ES-I3 (cell line): ENCODE measurements around the gene SLC9A3.

Experiments used
- H3K36me3 ChIP-seq: 2 replicates; pipeline ENCODE4 v1.6.1; 2013; ENCODE audit warnings: mild to moderate bottlenecking, low read length, control low read depth, moderate library complexity; ENCODE audit not compliant: insufficient read depth
- H3K4me1 ChIP-seq: 2 replicates; pipeline ENCODE4 v1.6.1; 2013; ENCODE audit warnings: mild to moderate bottlenecking, control low read depth, low read length; ENCODE audit not compliant: insufficient read depth
- H3K9ac ChIP-seq: 2 replicates; pipeline ENCODE4 v1.6.1; 2013; ENCODE audit warnings: low read depth, mild to moderate bottlenecking, low read length, moderate library complexity
- H3K9me3 ChIP-seq: 2 replicates; pipeline ENCODE4 v1.6.1; 2013; ENCODE audit warnings: mild to moderate bottlenecking, low read length, moderate library complexity; ENCODE audit not compliant: control insufficient read depth, insufficient read depth

SLC9A3 gene

GRCh38 chr5:546376-546908, 22.2 kb upstream of the SLC9A3 start:
- H3K9ac ChIP-seq, result no peak overlapping the region
- H3K9me3 ChIP-seq, result no peaks in the 10 kb centered on the region
- no peaks in the 10 kb centered on the region for H3K36me3 ChIP-seq
- H3K4me1 ChIP-seq, result no peaks in the 10 kb centered on the region

DNA sequence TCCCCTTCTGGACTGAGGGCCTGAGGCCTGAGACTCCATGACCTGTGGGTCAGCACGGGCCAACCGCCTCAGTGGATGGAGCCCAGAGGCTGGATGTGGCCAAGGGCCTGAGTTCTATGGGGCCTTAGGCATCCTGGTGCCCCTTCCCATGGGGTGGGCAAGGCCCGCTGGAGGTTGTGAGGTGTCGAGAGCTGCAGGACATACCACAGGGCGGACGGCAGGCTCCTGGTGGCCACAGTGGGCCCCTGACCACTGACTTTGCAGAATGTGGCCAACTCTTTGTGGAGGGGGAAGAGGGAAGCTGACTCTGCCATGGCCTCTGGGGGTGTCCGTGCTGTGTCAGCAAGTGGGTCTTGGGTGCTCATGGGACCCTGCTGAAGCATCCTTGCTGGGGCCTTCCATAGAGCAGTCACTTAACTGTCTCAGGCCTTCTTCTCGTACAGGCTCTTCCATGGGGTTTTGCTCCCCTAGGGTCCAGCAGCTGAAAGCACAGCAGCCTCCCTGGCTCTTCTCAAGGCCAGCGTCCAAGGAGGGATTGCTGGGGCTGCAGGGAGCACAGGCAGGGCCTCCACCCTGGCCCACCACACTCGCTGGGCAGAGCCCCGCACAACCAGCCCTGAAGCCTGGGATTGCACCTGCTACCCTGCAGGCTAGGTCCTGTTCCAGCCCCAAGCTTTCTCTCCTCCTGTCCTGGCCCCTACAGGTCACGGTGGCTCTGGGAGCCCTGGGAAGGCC, 21.6 kb upstream of the SLC9A3 start:
- Histone ChIP-seq H3K9ac (no peak overlapping the region), H3K36me3 (no peaks in the 10 kb centered on the region), H3K4me1 (no peaks in the 10 kb centered on the region), H3K9me3 (no peaks in the 10 kb centered on the region)

- H3K9me3 ChIP-seq, result no peaks in the 10 kb centered on the region
These were observed 20.6 kb upstream of the SLC9A3 start for GRCh38 chr5:544675-545355.

DNA sequence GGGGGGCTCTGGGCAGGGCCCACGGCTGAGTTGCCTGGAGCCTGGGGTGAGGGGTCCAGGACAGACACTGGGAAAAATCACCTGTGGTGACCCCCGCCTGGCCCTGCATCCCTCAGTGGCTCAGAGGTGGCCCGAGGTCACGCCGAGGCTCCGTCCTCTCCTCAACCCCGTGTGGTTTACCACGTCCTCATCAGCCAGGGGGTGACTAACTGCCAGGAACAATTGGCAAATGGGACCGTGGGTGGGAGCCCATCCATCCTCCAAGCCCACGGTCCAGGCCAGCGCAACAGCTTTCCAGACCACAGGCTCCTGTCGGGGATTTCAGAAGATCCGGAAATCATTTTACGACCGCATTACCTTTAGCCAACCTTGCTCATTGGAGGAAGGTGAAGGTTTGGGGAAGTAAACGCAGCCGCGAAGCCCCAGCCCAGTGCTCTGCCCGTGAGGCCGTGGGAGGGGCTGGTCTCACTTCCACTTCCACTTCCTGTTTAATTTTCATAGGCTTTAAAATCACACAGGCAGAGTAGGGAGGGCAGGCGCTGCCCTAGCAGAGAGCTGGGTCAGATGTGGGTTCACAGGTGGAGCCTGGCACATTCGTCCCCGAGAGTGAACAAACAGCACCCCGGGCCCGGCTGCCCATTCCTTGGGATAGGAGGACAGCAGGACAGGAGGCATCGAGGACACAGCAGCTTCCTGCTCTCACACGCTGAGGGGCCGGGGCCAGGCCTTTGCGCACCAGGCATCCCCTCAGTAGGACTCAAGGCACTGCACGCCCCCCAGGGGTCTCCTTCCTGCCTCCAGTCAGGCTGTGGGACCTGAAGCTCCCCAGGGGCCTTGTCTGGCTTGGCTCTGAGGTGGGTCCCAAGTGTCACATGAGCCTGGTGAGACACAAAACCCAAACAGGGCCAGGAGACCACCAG, 19.8 kb upstream of the SLC9A3 start:
- H3K9me3 ChIP-seq, result no peaks in the 10 kb centered on the region
- H3K4me1 ChIP-seq, result no peaks in the 10 kb centered on the region
- no peaks in the 10 kb centered on the region for H3K36me3 ChIP-seq
- no peak overlapping the region for H3K9ac ChIP-seq

More at GRCh38 chr5:544675-545355, 20.6 kb upstream of the SLC9A3 start:
- Histone ChIP-seq H3K9ac (no peak overlapping the region), H3K4me1 (no peaks in the 10 kb centered on the region), H3K36me3 (no peaks in the 10 kb centered on the region)

- H3K9ac ChIP-seq, result no peak overlapping the region
- H3K36me3 ChIP-seq, result no peaks in the 10 kb centered on the region
These were observed 19.1 kb upstream of the SLC9A3 start for GRCh38 chr5:543351-543750.

GRCh38 chr5:542319-543311, 18.4 kb upstream of the SLC9A3 start:
- no peaks in the 10 kb centered on the region for H3K9me3 ChIP-seq
- H3K4me1 ChIP-seq, result no peaks in the 10 kb centered on the region
- no peak overlapping the region for H3K9ac ChIP-seq
- no peaks in the 10 kb centered on the region for H3K36me3 ChIP-seq

More at GRCh38 chr5:543351-543750, 19.1 kb upstream of the SLC9A3 start:
- Histone ChIP-seq H3K4me1 (no peaks in the 10 kb centered on the region), H3K9me3 (no peaks in the 10 kb centered on the region)

DNA sequence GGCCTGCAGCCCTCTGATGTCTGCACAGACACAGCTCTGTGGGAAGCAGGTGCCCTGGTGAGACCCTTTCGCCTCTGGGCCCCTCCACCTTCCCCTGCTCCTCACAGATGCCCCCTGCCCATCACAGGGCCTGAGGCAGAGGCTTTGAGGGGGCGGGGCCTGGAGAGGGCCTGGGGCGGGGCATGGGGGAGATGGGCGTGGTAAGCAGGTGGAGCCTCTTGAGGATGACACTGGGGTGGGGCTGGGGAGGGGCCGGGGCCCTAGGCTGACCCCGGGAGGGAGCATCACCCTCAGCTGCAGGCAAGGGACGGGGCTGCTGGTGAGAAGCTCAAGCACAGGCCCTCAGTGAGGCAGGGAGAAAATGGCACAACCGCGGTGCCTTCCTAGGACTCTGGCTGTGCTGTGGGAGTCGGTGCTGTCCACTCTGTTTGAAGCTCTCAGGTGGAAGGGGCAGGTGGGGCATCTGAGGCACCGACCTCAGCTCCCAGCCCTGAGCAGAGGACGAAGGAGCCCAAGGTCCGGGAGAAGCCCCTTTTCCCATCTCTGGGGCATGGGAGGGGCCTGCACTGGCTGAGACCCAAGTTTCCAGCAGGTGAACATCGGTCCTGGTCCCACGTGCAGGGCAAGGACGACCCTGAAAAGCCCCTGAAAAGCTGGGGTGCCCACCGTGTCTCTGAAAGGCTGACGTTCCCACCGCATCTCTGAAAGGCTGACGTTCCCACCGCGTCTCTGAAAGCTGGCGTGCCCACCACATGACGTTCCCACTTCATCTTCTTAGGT, 17.5 kb upstream of the SLC9A3 start:
- no peak overlapping the region for H3K9ac ChIP-seq
- no peaks in the 10 kb centered on the region for H3K36me3 ChIP-seq
- H3K9me3 ChIP-seq, result no peaks in the 10 kb centered on the region
- no peaks in the 10 kb centered on the region for H3K4me1 ChIP-seq

GRCh38 chr5:540906-541538, 16.8 kb upstream of the SLC9A3 start:
- Histone ChIP-seq H3K9me3 (no peaks in the 10 kb centered on the region), H3K9ac (no peak overlapping the region), H3K4me1 (no peaks in the 10 kb centered on the region), H3K36me3 (no peaks in the 10 kb centered on the region)

- no peak overlapping the region for H3K9ac ChIP-seq
- no peaks in the 10 kb centered on the region for H3K9me3 ChIP-seq
- H3K36me3 ChIP-seq, result no peaks in the 10 kb centered on the region
- H3K4me1 ChIP-seq, result no peaks in the 10 kb centered on the region
These were observed 16.0 kb upstream of the SLC9A3 start for GRCh38 chr5:540071-540905.

DNA sequence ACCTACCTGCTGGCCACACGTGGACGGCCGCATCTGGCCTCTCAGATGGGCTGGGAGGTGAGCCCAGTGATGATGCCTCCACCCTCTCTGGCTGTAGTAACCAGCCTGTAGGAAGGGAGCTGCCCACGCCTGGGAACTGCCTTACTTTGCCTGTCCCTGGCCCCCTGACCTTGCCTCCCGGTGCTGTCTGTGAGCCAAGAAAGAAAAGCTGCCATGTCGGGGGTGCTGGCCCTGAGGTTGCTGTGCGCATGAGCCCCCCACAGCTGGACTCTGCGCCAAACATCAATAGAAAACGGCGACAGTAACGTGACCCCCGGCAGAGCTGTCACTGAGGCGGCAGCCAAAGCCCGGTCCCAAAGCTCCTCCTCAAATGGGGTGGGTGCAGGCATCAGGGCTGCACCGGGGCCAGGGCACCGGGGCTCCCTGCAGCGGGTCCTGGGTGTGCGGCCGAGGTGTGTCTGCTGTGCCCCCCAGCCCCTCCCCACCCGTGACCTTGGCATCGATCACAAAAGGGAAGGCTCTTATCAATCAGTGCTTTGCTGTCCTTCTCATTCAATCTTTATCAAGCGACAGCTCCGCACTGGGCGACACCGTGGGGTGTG, 15.3 kb upstream of the SLC9A3 start:
- Histone ChIP-seq H3K9ac (no peak overlapping the region), H3K36me3 (no peaks in the 10 kb centered on the region), H3K4me1 (no peaks in the 10 kb centered on the region), H3K9me3 (no peaks in the 10 kb centered on the region)

- H3K4me1 ChIP-seq, result no peaks in the 10 kb centered on the region
- no peaks in the 10 kb centered on the region for H3K9me3 ChIP-seq
- no peaks in the 10 kb centered on the region for H3K36me3 ChIP-seq
- no peak overlapping the region for H3K9ac ChIP-seq
These were observed 14.7 kb upstream of the SLC9A3 start for GRCh38 chr5:538801-539468.
